ENCODE data around the gene PSME3IP1.

DNA sequence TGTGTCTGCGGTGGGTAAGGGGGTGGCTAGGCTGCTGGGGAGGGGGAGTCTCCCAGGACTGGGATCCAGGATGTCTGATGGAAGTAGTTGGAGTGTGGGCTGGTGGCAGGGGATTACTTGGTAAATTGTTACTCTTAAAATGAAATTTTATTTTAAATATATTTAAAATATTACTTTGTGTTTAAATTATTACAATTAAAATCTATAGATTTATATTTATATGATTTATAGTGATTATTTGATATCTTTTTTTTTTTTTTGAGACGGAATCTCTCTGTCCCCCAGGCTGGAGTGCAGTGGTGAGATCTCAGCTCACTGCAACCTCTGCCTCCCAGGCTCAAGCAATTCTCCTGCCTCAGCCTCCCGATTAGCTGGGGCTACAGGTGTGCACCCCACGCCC, 74.9 kb downstream of the PSME3IP1 start:
- TF ChIP-seq CTCF (IDR thresholded peaks at IDR 0.05) (no peak), POLR2A (IDR thresholded peaks at IDR 0.05) (no peak)
